CD4-positive, alpha-beta memory T cell (primary cell): ENCODE results near the gene C3orf22. TPM values are rescaled to one million over a fixed set of nuclear protein-coding genes. Genes with fewer than 3 reads are reported as not detected.

Experiments
- CTCF ChIA-PET: fragments of 350-600 bp; sonication (Branson Sonifier 250); formaldehyde crosslinking; loops from one replicate; lab custom pipeline; 2021; ENCODE audit warnings: inconsistent platforms; ENCODE audit not compliant: partially characterized antibody; lab: Charles Lee
- POLR2A ChIA-PET: fragments of 350-600 bp; sonication (Branson Sonifier 250); formaldehyde crosslinking; loops from one replicate; lab custom pipeline; 2021; ENCODE audit not compliant: partially characterized antibody; lab: Charles Lee
- DNase-seq, 5 donors: peaks; one replicate each; pipeline versions ENCODE4 v3.0.0 to v3.0.0-alpha.2; 2020 to 2022; ENCODE audit warnings: mixed read lengths in 1 of 5
- H3K27ac ChIP-seq: one replicate; pipeline ENCODE4 v1.7.0; 2013; ENCODE audit warnings: low read depth, low read length
- H3K27me3 ChIP-seq: 2 replicates; pipeline ENCODE4 v1.7.0; 2013; ENCODE audit warnings: mild to moderate bottlenecking, low read length, moderate library complexity; ENCODE audit not compliant: insufficient read depth
- H3K36me3 ChIP-seq: 2 replicates; pipeline ENCODE4 v1.7.0; 2013; ENCODE audit warnings: mild to moderate bottlenecking, low read length, moderate library complexity; ENCODE audit not compliant: insufficient read depth
- H3K4me1 ChIP-seq: 2 replicates; pipeline ENCODE4 v1.7.0; 2013; ENCODE audit warnings: mild to moderate bottlenecking, low read length, moderate library complexity; ENCODE audit not compliant: insufficient read depth
- H3K4me3 ChIP-seq, 2 donors: one replicate each; pipeline ENCODE4 v1.7.0; 2013; ENCODE audit warnings: low read length in 2 of 2, mild to moderate bottlenecking in 1 of 2
- H3K9me3 ChIP-seq, 2 donors: one replicate each; pipeline ENCODE4 v1.7.0; 2013; ENCODE audit warnings: low read length in 2 of 2, control low read depth in 1 of 2; ENCODE audit not compliant: control insufficient read depth in 1 of 2
- H3K27ac Mint-ChIP-seq, 7 donors: one replicate each; pipeline ENCODE4 v1.8.0; 2020 to 2021; ENCODE audit warnings: mixed read lengths in 7 of 7, mild to moderate bottlenecking in 6 of 7, inconsistent platforms in 3 of 7, moderate library complexity in 3 of 7
- H3K27me3 Mint-ChIP-seq, 2 donors: one replicate each; pipeline ENCODE4 v1.8.0; 2020 to 2021; ENCODE audit warnings: mixed read lengths in 2 of 2
- H3K36me3 Mint-ChIP-seq, 2 donors: one replicate each; pipeline ENCODE4 v1.8.0; 2020 to 2021; ENCODE audit warnings: mixed read lengths in 2 of 2, inconsistent platforms in 1 of 2, mild to moderate bottlenecking in 1 of 2
- H3K4me1 Mint-ChIP-seq, 4 donors: one replicate each; pipeline ENCODE4 v1.8.0; 2020 to 2021; ENCODE audit warnings: mixed read lengths in 4 of 4, mild to moderate bottlenecking in 1 of 4
- H3K4me3 Mint-ChIP-seq, 8 donors: one replicate each; pipeline ENCODE4 v1.8.0; 2020 to 2021; ENCODE audit warnings: mixed read lengths in 8 of 8, mild to moderate bottlenecking in 7 of 8, moderate library complexity in 6 of 8, inconsistent platforms in 3 of 8
- H3K9me3 Mint-ChIP-seq, 8 donors: one replicate each; pipeline ENCODE4 v1.8.0; 2020 to 2021; ENCODE audit warnings: mixed read lengths in 8 of 8, mild to moderate bottlenecking in 5 of 8, inconsistent platforms in 3 of 8, moderate library complexity in 1 of 8
- intact Hi-C: fragments of 100-400 bp; cut with micrococcal nuclease; formaldehyde crosslinking; loops from one replicate; pipeline ENCODE4 v1.15.1; 2023
- polyA plus RNA-seq, 2 donors: library from polyadenylated mRNA; unstranded; fragments of 300-500 nt; fragmentation: Illumina TruSeq; gene quantifications; one replicate each; pipeline ENCODE4 v1.2.3, GENCODE V29; 2021
- total RNA-seq, 2 experiments: library from RNA; stranded (reverse); gene quantifications; one replicate each; pipeline ENCODE4 v1.2.3, GENCODE V29; 2021

C3orf22 gene
- total and polyA plus RNA-seq, 4 experiments from 2014 or later, result not detected

GRCh38 chr3:126541628-126542339 is 16.9 kb downstream of the C3orf22 start:
- CTCF ChIA-PET, result no interaction called here
- peaks cover 0 to 3% (median 0%) of the 10 kb centered on the region in 8 donors for H3K9me3 Mint-ChIP-seq
- H3K36me3 ChIP-seq, result no peaks in the 10 kb centered on the region
- no peak overlapping the region for H3K27ac Mint-ChIP-seq
- no peaks in the 10 kb centered on the region for H3K36me3 Mint-ChIP-seq
- peaks cover 3 to 6% of the 10 kb centered on the region in 2 donors for H3K27me3 Mint-ChIP-seq
- no peak overlapping the region for H3K27ac ChIP-seq
- no peak overlapping the region for H3K4me3 Mint-ChIP-seq
- no peaks in the 10 kb centered on the region for H3K9me3 ChIP-seq
- intact Hi-C loops, result no loop called here
- DNase-seq, result no peak
- H3K4me3 ChIP-seq, result no peak overlapping the region
- POLR2A ChIA-PET, result no interaction called here
- H3K4me1 ChIP-seq, result no peaks in the 10 kb centered on the region
- H3K4me1 Mint-ChIP-seq, result peaks cover 0 to 2% (median 0%) of the 10 kb centered on the region in 4 donors
- no peaks in the 10 kb centered on the region for H3K27me3 ChIP-seq

- no peak overlapping the region for H3K4me3 Mint-ChIP-seq
- Histone ChIP-seq H3K9me3 (no peaks in the 10 kb centered on the region), H3K27me3 (no peaks in the 10 kb centered on the region), H3K36me3 (no peaks in the 10 kb centered on the region), H3K4me3 (no peak overlapping the region), H3K27ac (no peak overlapping the region), H3K4me1 (no peaks in the 10 kb centered on the region)
- peaks cover 0 to 3% (median 0%) of the 10 kb centered on the region in 8 donors for H3K9me3 Mint-ChIP-seq
- intact Hi-C loops, result no loop called here
- no peak for DNase-seq
- peaks cover 3 to 6% of the 10 kb centered on the region in 2 donors for H3K27me3 Mint-ChIP-seq
- no peak overlapping the region for H3K27ac Mint-ChIP-seq
- ChIA-PET CTCF (no interaction called here), POLR2A (no interaction called here)
- no peaks in the 10 kb centered on the region for H3K36me3 Mint-ChIP-seq
- peaks cover 0 to 2% (median 0%) of the 10 kb centered on the region in 4 donors for H3K4me1 Mint-ChIP-seq
Measured at GRCh38 chr3:126540951-126541627, 17.6 kb downstream of the C3orf22 start.

- Mint-ChIP-seq H3K9me3 (peaks cover 0 to 3% (median 0%) of the 10 kb centered on the region in 8 donors), H3K27me3 (peaks cover 4 to 9% of the 10 kb centered on the region in 2 donors), H3K4me3 (no peak overlapping the region), H3K4me1 (peaks cover 0 to 2% (median 0%) of the 10 kb centered on the region in 4 donors), H3K36me3 (no peaks in the 10 kb centered on the region), H3K27ac (no peak overlapping the region)
- H3K4me1 ChIP-seq, result no peaks in the 10 kb centered on the region
- no peak overlapping the region for H3K4me3 ChIP-seq
- intact Hi-C loops, result no loop called here
- no peak for DNase-seq
- ChIA-PET POLR2A (no interaction called here), CTCF (no interaction called here)
- no peaks in the 10 kb centered on the region for H3K27me3 ChIP-seq
- H3K9me3 ChIP-seq, result no peaks in the 10 kb centered on the region
- no peak overlapping the region for H3K27ac ChIP-seq
- H3K36me3 ChIP-seq, result no peaks in the 10 kb centered on the region
Measured at GRCh38 chr3:126540342-126540849, 18.3 kb downstream of the C3orf22 start.

- no peaks in the 10 kb centered on the region for H3K9me3 ChIP-seq
- H3K27me3 Mint-ChIP-seq, result peaks cover 8 to 9% of the 10 kb centered on the region in 2 donors
- intact Hi-C loops, result no loop called here
- H3K4me1 ChIP-seq, result no peaks in the 10 kb centered on the region
- no peak overlapping the region for H3K4me3 ChIP-seq
- no peak overlapping the region for H3K27ac ChIP-seq
- no peak for DNase-seq
- ChIA-PET POLR2A (no interaction called here), CTCF (no interaction called here)
- no peaks in the 10 kb centered on the region for H3K36me3 ChIP-seq
- H3K9me3 Mint-ChIP-seq, result peaks cover 0 to 3% (median 0%) of the 10 kb centered on the region in 8 donors
- no peaks in the 10 kb centered on the region for H3K36me3 Mint-ChIP-seq
- no peaks in the 10 kb centered on the region for H3K27me3 ChIP-seq
- no peak overlapping the region for H3K27ac Mint-ChIP-seq
- H3K4me3 Mint-ChIP-seq, result no peak overlapping the region
- peaks cover 0 to 2% (median 0%) of the 10 kb centered on the region in 4 donors for H3K4me1 Mint-ChIP-seq
Measured at GRCh38 chr3:126539558-126540250, 19.0 kb downstream of the C3orf22 start.

- Mint-ChIP-seq H3K9me3 (peaks cover 0 to 3% (median 0%) of the 10 kb centered on the region in 8 donors), H3K36me3 (no peaks in the 10 kb centered on the region), H3K4me1 (peaks cover 0 to 2% (median 0%) of the 10 kb centered on the region in 4 donors), H3K27ac (no peak overlapping the region), H3K4me3 (no peak overlapping the region), H3K27me3 (peaks cover 8 to 14% of the 10 kb centered on the region in 2 donors)
- Histone ChIP-seq H3K36me3 (no peaks in the 10 kb centered on the region), H3K4me3 (no peak overlapping the region), H3K27me3 (no peaks in the 10 kb centered on the region), H3K9me3 (no peaks in the 10 kb centered on the region), H3K4me1 (no peaks in the 10 kb centered on the region), H3K27ac (no peak overlapping the region)
- POLR2A ChIA-PET, result no interaction called here
- intact Hi-C loops, result no loop called here
- no peak for DNase-seq
- CTCF ChIA-PET, result interaction anchor here (1.9 kb wide), 1 partner anchor 16 kb away, joined by 6 read pairs; no protein-coding TSS in a partner anchor
Measured at GRCh38 chr3:126538966-126539365, 19.8 kb downstream of the C3orf22 start.

GRCh38 chr3:126538316-126538715 is 20.4 kb downstream of the C3orf22 start:
- peaks cover 0 to 3% (median 0%) of the 10 kb centered on the region in 8 donors for H3K9me3 Mint-ChIP-seq

More at GRCh38 chr3:126538316-126538715, 20.4 kb downstream of the C3orf22 start:
- Mint-ChIP-seq H3K27me3 (peaks cover 10 to 14% of the 10 kb centered on the region in 2 donors), H3K4me1 (peaks cover 0 to 2% (median 0%) of the 10 kb centered on the region in 4 donors), H3K27ac (no peak overlapping the region), H3K36me3 (no peaks in the 10 kb centered on the region), H3K4me3 (no peak overlapping the region)
- no peak overlapping the region for H3K27ac ChIP-seq
- no peak for DNase-seq
- H3K36me3 ChIP-seq, result no peaks in the 10 kb centered on the region
- ChIA-PET CTCF (interaction anchor here (1.9 kb wide), 1 partner anchor 16 kb away, joined by 6 read pairs; no protein-coding TSS in a partner anchor), POLR2A (no interaction called here)
- no peak overlapping the region for H3K4me3 ChIP-seq
- H3K9me3 ChIP-seq, result no peaks in the 10 kb centered on the region
- H3K4me1 ChIP-seq, result no peaks in the 10 kb centered on the region
- H3K27me3 ChIP-seq, result no peaks in the 10 kb centered on the region
- intact Hi-C loops, result no loop called here
